SK-N-SH (cell line): Measurements from ENCODE around the gene USP36. TPM values are rescaled to one million over a fixed set of nuclear protein-coding genes. Genes with fewer than 3 reads are reported as not detected.

Experiments
- CTCF ChIA-PET: fragments of 300-600, 350-600 bp; formaldehyde crosslinking; extraction: SDS; loops from one replicate; lab custom pipeline; 2021; lab: Yijun Ruan, JAX
- POLR2A ChIA-PET: fragments of 350-600 bp; sonication (Branson Sonifier 250); formaldehyde crosslinking; extraction: SDS; loops from one replicate; lab custom pipeline; 2020; ENCODE audit warnings: antibody characterized with exemption, inconsistent platforms; lab: Yijun Ruan, JAX
- DNase-seq: peaks from one replicate; pipeline ENCODE4 v3.0.0; 2012
- H2AFZ ChIP-seq: fragments of 200-600 bp; sonication (generic); 2 replicates; pipeline ENCODE4 v1.8.1; 2016; ENCODE audit warnings: antibody characterized with exemption, mild to moderate bottlenecking, low read depth
- H3F3A ChIP-seq: fragments of 200-600 bp; sonication (generic); replicated peaks from 2 replicates; pipeline ENCODE3; 2016; ENCODE audit warnings: antibody characterized with exemption, mild to moderate bottlenecking; ENCODE audit not compliant: insufficient read depth
- H3K27ac ChIP-seq, 2 experiments: fragments of 200-500 bp in 1 of 2; fragments of 200-600 bp in 1 of 2; sonication (Bioruptor generic) in 1 of 2; sonication (generic), shearing (Covaris generic) in 1 of 2; 2 replicates each; pipeline versions ENCODE4 v1.5.1 to v1.6.1; 2014 to 2016; ENCODE audit warnings: low read depth in 2 of 2, inconsistent platforms in 1 of 2, low read length in 1 of 2, mild to moderate bottlenecking in 1 of 2, mixed read lengths in 1 of 2
- H3K27me3 ChIP-seq: fragments of 200-600 bp; sonication (generic), shearing (Covaris generic); 2 replicates; pipeline ENCODE4 v1.6.1; 2016; ENCODE audit warnings: mixed run types; ENCODE audit not compliant: insufficient read depth
- H3K36me3 ChIP-seq, 2 experiments: fragments of 200-500 bp in 1 of 2; fragments of 200-600 bp in 1 of 2; sonication (Bioruptor generic) in 1 of 2; sonication (generic) in 1 of 2; replicated peaks in 1 of 2; 2 replicates each; pipeline versions ENCODE3 to v1.5.1; 2014 to 2016; ENCODE audit warnings: low read length in 1 of 2, mild to moderate bottlenecking in 1 of 2; ENCODE audit not compliant: insufficient read depth in 2 of 2, control insufficient read depth in 1 of 2
- H3K4me1 ChIP-seq, 2 experiments: fragments of 200-500 bp in 1 of 2; fragments of 200-600 bp in 1 of 2; sonication (Bioruptor generic) in 1 of 2; sonication (generic), shearing (Covaris generic) in 1 of 2; 2 replicates each; pipeline versions ENCODE4 v1.5.1 to v1.6.1; 2014 to 2016; ENCODE audit warnings: low read depth in 1 of 2, low read length in 1 of 2, mixed run types in 1 of 2; ENCODE audit not compliant: insufficient read depth in 2 of 2, control insufficient read depth in 1 of 2
- H3K4me2 ChIP-seq: fragments of 200-600 bp; sonication (generic), shearing (Covaris generic); 2 replicates; pipeline ENCODE4 v1.6.1; 2017; ENCODE audit warnings: mixed run types
- H3K4me3 ChIP-seq, 2 experiments: fragments of 200-500 bp in 1 of 2; fragments of 200-600 bp in 1 of 2; sonication (Bioruptor generic) in 1 of 2; sonication (generic), shearing (Covaris generic) in 1 of 2; 2 replicates each; pipeline versions ENCODE4 v1.5.1 to v1.8.1; 2014 to 2016; ENCODE audit warnings: low read depth in 2 of 2, inconsistent platforms in 1 of 2, low read length in 1 of 2, mild to moderate bottlenecking in 1 of 2, mixed read lengths in 1 of 2, moderate library complexity in 1 of 2
- H3K79me2 ChIP-seq: fragments of 200-600 bp; sonication (generic); 2 replicates; pipeline ENCODE4 v1.8.1; 2017; ENCODE audit warnings: mild to moderate bottlenecking; ENCODE audit not compliant: insufficient read depth
- H3K9ac ChIP-seq: fragments of 200-600 bp; sonication (generic); 2 replicates; pipeline ENCODE4 v1.6.1; 2017; ENCODE audit warnings: mixed run types
- H3K9me2 ChIP-seq: fragments of 200-600 bp; sonication (generic); 2 replicates; pipeline ENCODE4 v1.6.1; 2017; ENCODE audit warnings: mixed run types
- H3K9me3 ChIP-seq: fragments of 200-600 bp; sonication (generic); 2 replicates; pipeline ENCODE4 v1.6.1; 2017; ENCODE audit warnings: mixed run types, mild to moderate bottlenecking, moderate library complexity
- H4K20me1 ChIP-seq: fragments of 200-600 bp; sonication (generic); 2 replicates; pipeline ENCODE4 v1.6.1; 2017; ENCODE audit warnings: mild to moderate bottlenecking, mixed run types; ENCODE audit not compliant: insufficient read depth
- FOXJ3 ChIP-seq: sonication (generic); formaldehyde crosslinking; IDR thresholded peaks from 2 replicates; pipeline ENCODE4 v1.5.1; 2020; ENCODE audit warnings: mild to moderate bottlenecking, missing genetic modification reagents
- GABPA ChIP-seq: IDR thresholded peaks from 2 replicates; pipeline ENCODE4 v1.4.0; 2012; ENCODE audit warnings: low read depth, mild to moderate bottlenecking
- GATA2 ChIP-seq: sonication (generic); formaldehyde crosslinking; IDR thresholded peaks from 2 replicates; pipeline ENCODE4 v1.5.0; 2020; ENCODE audit warnings: mild to moderate bottlenecking, missing genetic modification reagents
- JUND ChIP-seq: IDR thresholded peaks from 2 replicates; pipeline ENCODE4 v1.4.0; 2012
- MEF2A ChIP-seq: IDR thresholded peaks from 2 replicates; pipeline ENCODE4 v1.4.0; 2012; ENCODE audit warnings: low read depth, borderline replicate concordance
- NFIC ChIP-seq: IDR thresholded peaks from 2 replicates; pipeline ENCODE4 v1.4.0; 2012; ENCODE audit warnings: borderline replicate concordance
- RCOR1 ChIP-seq: fragments of 150-350 bp; IDR thresholded peaks from 2 replicates; pipeline ENCODE4 v1.6.1; 2017; ENCODE audit warnings: antibody characterized with exemption, low read length
- RXRA ChIP-seq: IDR thresholded peaks from 2 replicates; pipeline ENCODE4 v1.4.0; 2012; ENCODE audit warnings: low read depth, mild to moderate bottlenecking, borderline replicate concordance
- SIN3A ChIP-seq: IDR thresholded peaks from 2 replicates; pipeline ENCODE4 v1.6.1; 2012; ENCODE audit warnings: low read depth, mild to moderate bottlenecking, low read length, moderate library complexity, borderline replicate concordance
- SMC3 ChIP-seq: IDR thresholded peaks from 2 replicates; pipeline ENCODE4 v1.6.1; 2012; ENCODE audit warnings: low read depth, low read length, improper control_type of control experiment
- TEAD4 ChIP-seq: IDR thresholded peaks from 2 replicates; pipeline ENCODE4 v1.4.0; 2012; ENCODE audit warnings: mild to moderate bottlenecking, borderline replicate concordance; ENCODE audit not compliant: insufficient read depth
- YY1 ChIP-seq: IDR thresholded peaks from 2 replicates; pipeline ENCODE4 v1.4.0; 2012; ENCODE audit warnings: low read depth, mild to moderate bottlenecking
- WGBS: methylation state at CpG from one replicate; pipeline ENCODE4 v1.1.6; 2017; ENCODE audit warnings: low lambda C conversion rate; 5-methylcytosine and 5-hydroxymethylcytosine counted together
- polyA plus RNA-seq, 3 experiments: library from polyadenylated mRNA; depleted of rRNA; stranded (reverse); fragments of >200 nt; gene quantifications; 2 replicates each; pipeline ENCODE4 v1.2.3, GENCODE V29; 2012
- TF ChIP-seq, protein P1 (sequence below): IDR thresholded peaks from 2 replicates; pipeline ENCODE4; 2012
- TF ChIP-seq, protein P2 (sequence below): IDR thresholded peaks from 2 replicates; pipeline ENCODE4 v1.6.1; 2012; ENCODE audit warnings: mild to moderate bottlenecking, low read depth, low read length, moderate library complexity
- TF ChIP-seq, protein P3 (sequence below): fragments of 150-350 bp; IDR thresholded peaks from 2 replicates; pipeline ENCODE4 v1.6.1; 2017; ENCODE audit warnings: antibody characterized with exemption, low read length, low read depth, borderline replicate concordance
- TF ChIP-seq, protein P4 (sequence below): fragments of 200-600 bp; sonication (generic); IDR thresholded peaks from 2 replicates; pipeline ENCODE4 v1.6.1; 2017; ENCODE audit warnings: antibody characterized with exemption, mild to moderate bottlenecking, moderate library complexity

The USP36 gene
- polyA plus RNA-seq, 1 of the 3 experiments (the other 2 are of a cell fraction) = 34.6 TPM

DNA sequence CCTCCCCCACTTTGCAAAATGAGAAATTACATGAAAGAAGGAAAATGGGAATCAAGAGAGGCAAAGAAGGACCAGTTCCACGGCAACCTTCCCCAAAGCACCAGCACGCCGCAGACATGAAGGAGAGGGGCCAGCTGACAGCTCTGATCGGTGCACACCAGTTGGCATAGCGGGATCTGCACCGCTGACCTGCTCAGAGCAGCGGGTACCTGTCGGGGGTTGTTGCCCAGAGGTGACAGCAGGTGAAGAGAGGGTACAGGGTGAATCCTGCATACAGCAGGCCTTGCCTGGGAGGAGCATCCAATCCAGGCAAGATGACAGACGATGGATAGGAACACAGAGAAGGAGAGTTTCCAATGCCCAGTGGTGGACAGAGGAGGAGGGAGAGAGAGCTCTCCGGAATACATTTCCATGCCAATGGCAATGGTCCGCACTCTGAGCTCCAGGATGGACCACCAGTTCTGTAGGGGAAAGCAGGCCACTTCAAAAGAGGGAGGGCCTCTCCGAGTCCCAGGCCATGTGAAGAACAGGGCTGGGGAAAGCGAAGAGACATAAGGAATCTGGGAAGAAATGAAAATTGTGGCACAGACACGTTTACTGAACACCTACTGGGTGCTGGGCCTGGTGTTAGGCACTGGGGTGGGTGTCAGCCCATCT lies 38.4 kb upstream of the USP36 start:
- DNase-seq = no peak
- Histone ChIP-seq H4K20me1 (peaks cover 4% of the 10 kb centered on the region; the same call in 1 of the 2 replicates), H3K27me3 (no peaks in the 10 kb centered on the region), H3K79me2 (peaks cover 93% of the 10 kb centered on the region), H3K9me3 (no peaks in the 10 kb centered on the region), H3K4me2 (peak overlapping the region; percentile 25; the same call in 1 of the 2 replicates), H3K4me3 (no peak overlapping the region), H3F3A (peaks cover 36% of the 10 kb centered on the region), H3K9ac (no peak overlapping the region), H2AFZ (no peak overlapping the region), H3K36me3 (peaks cover 3 to 10% of the 10 kb centered on the region in 2 experiments), H3K9me2 (no peaks in the 10 kb centered on the region), H3K27ac (peak overlapping the region; percentile 52 to 65), H3K4me1 (peaks cover 33 to 76% of the 10 kb centered on the region in 2 experiments)
- 92% methylated on average over 14 of the region's 14 CpGs for WGBS
- TF ChIP-seq MEF2A = no peak
- TF ChIP-seq GATA2 (CRISPR knock-in tag) = no peak
- TF ChIP-seq, protein P1, sequence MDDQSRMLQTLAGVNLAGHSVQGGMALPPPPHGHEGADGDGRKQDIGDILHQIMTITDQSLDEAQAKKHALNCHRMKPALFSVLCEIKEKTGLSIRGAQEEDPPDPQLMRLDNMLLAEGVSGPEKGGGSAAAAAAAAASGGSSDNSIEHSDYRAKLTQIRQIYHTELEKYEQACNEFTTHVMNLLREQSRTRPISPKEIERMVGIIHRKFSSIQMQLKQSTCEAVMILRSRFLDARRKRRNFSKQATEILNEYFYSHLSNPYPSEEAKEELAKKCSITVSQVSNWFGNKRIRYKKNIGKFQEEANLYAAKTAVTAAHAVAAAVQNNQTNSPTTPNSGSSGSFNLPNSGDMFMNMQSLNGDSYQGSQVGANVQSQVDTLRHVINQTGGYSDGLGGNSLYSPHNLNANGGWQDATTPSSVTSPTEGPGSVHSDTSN = no peak
- ChIA-PET CTCF (interaction anchor here (1.3 to 5.4 kb wide), 2 partner anchors 13 to 92 kb away, joined by 3 to 51 read pairs; no protein-coding TSS in a partner anchor), POLR2A (interaction anchor here (0.7 kb wide), 1 partner anchor 96 kb away, joined by 5 read pairs; no protein-coding TSS in a partner anchor)

DNA sequence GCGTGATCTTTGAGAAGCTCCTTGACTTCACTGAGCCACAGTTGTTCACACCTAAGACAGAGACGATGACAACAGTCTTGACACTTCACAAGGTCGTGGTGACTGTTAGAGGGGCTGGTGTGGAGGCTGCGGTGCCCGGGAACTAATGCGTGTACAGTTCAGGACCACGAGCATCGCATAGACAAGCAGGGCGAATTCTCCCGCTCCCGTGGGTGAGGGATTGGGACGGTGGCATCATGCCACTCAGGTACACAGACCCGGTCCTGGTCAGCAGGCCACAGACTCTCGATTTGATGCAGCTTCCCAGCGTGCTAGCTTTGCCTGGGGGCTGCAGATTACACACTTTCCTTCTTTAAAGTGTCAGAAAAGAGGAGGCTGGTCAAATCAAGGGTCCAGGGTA lies 37.6 kb upstream of the USP36 start:
- peaks cover 35 to 76% of the 10 kb centered on the region in 2 experiments for H3K4me1 ChIP-seq
- H3K36me3 ChIP-seq = peaks cover 3 to 10% of the 10 kb centered on the region in 2 experiments
- H3K9me3 ChIP-seq = no peaks in the 10 kb centered on the region
- no peak overlapping the region for H3K4me3 ChIP-seq
- 94% methylated on average over 15 of the region's 15 CpGs for WGBS
- peaks cover 33% of the 10 kb centered on the region for H3F3A ChIP-seq
- ChIA-PET POLR2A (interaction anchor here (0.7 kb wide), 1 partner anchor 97 kb away, joined by 5 read pairs; no protein-coding TSS in a partner anchor), CTCF (interaction anchor here (1.0 to 5.4 kb wide), 5 partner anchors 12 to 93 kb away, joined by 3 to 51 read pairs (median 3); no protein-coding TSS in a partner anchor)
- no peak for DNase-seq
- peak overlapping the region in 1 of 2 experiments; percentile 43; a peak in 1 of 4 replicates for H3K27ac ChIP-seq
- H3K79me2 ChIP-seq = peaks cover 93% of the 10 kb centered on the region
- peaks cover 4% of the 10 kb centered on the region; the same call in 1 of the 2 replicates for H4K20me1 ChIP-seq
- no peak overlapping the region for H3K4me2 ChIP-seq
- no peaks in the 10 kb centered on the region for H3K27me3 ChIP-seq
- no peaks in the 10 kb centered on the region for H3K9me2 ChIP-seq
- no peak overlapping the region for H2AFZ ChIP-seq
- H3K9ac ChIP-seq = no peak overlapping the region
- no peak for TF ChIP-seq GABPA
- TF ChIP-seq, protein P2, sequence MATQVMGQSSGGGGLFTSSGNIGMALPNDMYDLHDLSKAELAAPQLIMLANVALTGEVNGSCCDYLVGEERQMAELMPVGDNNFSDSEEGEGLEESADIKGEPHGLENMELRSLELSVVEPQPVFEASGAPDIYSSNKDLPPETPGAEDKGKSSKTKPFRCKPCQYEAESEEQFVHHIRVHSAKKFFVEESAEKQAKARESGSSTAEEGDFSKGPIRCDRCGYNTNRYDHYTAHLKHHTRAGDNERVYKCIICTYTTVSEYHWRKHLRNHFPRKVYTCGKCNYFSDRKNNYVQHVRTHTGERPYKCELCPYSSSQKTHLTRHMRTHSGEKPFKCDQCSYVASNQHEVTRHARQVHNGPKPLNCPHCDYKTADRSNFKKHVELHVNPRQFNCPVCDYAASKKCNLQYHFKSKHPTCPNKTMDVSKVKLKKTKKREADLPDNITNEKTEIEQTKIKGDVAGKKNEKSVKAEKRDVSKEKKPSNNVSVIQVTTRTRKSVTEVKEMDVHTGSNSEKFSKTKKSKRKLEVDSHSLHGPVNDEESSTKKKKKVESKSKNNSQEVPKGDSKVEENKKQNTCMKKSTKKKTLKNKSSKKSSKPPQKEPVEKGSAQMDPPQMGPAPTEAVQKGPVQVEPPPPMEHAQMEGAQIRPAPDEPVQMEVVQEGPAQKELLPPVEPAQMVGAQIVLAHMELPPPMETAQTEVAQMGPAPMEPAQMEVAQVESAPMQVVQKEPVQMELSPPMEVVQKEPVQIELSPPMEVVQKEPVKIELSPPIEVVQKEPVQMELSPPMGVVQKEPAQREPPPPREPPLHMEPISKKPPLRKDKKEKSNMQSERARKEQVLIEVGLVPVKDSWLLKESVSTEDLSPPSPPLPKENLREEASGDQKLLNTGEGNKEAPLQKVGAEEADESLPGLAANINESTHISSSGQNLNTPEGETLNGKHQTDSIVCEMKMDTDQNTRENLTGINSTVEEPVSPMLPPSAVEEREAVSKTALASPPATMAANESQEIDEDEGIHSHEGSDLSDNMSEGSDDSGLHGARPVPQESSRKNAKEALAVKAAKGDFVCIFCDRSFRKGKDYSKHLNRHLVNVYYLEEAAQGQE = no peak
- no peak for TF ChIP-seq YY1
- TF ChIP-seq FOXJ3 (CRISPR knock-in tag) = no peak
- TF ChIP-seq MEF2A = no peak
- TF ChIP-seq, protein P3, sequence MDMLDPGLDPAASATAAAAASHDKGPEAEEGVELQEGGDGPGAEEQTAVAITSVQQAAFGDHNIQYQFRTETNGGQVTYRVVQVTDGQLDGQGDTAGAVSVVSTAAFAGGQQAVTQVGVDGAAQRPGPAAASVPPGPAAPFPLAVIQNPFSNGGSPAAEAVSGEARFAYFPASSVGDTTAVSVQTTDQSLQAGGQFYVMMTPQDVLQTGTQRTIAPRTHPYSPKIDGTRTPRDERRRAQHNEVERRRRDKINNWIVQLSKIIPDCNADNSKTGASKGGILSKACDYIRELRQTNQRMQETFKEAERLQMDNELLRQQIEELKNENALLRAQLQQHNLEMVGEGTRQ = no peak
- no peak for TF ChIP-seq SMC3
- TF ChIP-seq SIN3A = no peak
- no peak for TF ChIP-seq TEAD4
- no peak for TF ChIP-seq NFIC
- no peak for TF ChIP-seq GATA2 (CRISPR knock-in tag)
- TF ChIP-seq, protein P4, sequence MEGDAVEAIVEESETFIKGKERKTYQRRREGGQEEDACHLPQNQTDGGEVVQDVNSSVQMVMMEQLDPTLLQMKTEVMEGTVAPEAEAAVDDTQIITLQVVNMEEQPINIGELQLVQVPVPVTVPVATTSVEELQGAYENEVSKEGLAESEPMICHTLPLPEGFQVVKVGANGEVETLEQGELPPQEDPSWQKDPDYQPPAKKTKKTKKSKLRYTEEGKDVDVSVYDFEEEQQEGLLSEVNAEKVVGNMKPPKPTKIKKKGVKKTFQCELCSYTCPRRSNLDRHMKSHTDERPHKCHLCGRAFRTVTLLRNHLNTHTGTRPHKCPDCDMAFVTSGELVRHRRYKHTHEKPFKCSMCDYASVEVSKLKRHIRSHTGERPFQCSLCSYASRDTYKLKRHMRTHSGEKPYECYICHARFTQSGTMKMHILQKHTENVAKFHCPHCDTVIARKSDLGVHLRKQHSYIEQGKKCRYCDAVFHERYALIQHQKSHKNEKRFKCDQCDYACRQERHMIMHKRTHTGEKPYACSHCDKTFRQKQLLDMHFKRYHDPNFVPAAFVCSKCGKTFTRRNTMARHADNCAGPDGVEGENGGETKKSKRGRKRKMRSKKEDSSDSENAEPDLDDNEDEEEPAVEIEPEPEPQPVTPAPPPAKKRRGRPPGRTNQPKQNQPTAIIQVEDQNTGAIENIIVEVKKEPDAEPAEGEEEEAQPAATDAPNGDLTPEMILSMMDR = no peak
- no peak for TF ChIP-seq RCOR1
- TF ChIP-seq JUND = no peak
- no peak for TF ChIP-seq RXRA
- TF ChIP-seq, protein P1 = no peak
